AG08396 (cell line): ENCODE data around the gene PTPRK.

ENCODE experiments used
- DNase-seq: peaks from one replicate; pipeline ENCODE4 v3.0.0; 2012; ENCODE audit warnings: low spot score, mixed read lengths

Gene PTPRK

GRCh38 chr6:128192972-128193371, 327.4 kb downstream of the PTPRK start:
- no peak for DNase-seq

DNA sequence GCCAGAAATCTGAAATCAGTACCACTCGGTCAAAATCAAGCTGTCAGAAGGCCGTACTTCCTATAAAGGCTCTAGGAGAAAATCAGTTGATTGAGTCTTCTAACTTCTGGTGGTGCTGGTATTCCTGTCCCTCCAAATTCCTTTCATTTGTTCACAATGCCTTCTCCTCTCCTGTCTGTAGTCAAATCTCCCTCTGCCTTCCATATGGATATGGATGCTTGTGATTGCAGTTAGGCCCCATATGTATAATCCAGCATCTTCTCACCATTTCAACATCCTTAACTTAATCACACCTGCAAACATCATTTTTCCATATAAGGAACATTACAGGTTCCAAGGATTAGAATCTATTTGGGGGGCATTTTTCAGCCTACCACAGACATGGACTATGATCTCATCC, 331.7 kb downstream of the PTPRK start:
- DNase-seq, result no peak

- DNase-seq, result no peak
These were observed 333.7 kb downstream of the PTPRK start for GRCh38 chr6:128186729-128187128.

DNA sequence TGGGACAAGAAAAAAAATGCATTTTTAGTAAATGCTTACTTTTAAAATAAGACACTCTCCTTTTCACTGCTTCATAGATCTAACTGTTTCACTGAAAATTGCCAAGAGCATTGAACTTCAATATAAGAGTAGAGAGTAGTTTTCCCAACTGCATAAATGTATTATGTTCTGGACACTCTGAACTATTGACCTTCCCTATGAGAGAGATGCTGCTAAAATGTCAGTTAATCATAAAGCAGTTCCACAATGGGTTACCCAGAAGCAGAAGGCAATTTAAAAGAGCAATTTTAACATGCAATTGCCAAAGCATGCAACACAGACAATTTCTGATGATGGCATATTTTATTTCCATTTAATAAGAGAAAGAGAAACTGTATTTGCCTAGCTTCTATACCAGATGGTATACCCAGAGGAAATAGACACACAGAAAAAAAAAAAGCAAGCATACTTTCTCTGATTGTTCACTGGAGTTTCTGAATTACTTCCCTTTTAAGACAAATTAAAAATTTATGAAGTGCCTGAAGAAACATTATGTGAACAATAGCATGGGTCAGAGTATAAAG, 340.4 kb downstream of the PTPRK start:
- DNase-seq, result no peak

- DNase-seq, result no peak
These were observed 345.7 kb downstream of the PTPRK start for GRCh38 chr6:128174724-128175123.

DNA sequence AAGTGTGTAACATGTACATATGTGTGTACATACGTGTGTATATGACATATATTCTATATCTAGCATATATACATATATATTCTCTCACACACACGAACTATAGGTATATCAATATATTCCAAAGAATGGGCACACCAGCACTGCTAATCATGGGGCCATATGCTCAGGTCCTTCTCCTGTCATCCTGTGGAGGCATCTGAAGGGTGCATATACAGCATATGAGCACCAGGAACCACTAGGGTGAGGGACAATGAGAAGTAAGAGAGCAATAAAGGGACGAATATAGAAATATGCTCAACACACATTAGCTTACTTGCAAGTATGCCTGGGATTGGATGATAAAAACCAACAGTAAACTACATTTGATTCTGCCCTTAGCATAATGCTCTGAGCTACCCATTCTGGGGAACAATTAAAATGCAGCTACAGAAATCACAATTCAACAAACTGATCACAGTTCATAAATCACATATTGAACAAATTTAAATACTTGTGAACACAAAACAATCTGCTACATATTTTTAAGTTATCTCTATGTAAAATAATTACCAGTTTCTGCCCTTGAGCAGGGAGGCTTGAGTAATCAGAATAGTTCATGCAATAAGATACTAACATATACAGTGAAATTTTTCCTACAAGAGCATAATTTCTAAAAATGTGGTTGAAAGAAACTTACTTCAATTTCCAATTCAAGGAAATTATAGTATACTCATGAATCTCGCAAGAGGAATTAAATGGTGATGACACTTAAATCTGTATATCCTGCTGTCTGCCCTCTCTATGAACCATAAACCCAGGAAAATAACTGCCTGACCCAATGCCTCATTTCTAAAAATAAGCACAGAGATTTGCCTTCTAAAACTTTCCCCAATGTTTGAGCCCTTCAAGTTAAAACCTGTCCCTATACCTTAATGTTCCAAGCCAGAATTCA, 347.4 kb downstream of the PTPRK start:
- DNase-seq, result no peak

DNA sequence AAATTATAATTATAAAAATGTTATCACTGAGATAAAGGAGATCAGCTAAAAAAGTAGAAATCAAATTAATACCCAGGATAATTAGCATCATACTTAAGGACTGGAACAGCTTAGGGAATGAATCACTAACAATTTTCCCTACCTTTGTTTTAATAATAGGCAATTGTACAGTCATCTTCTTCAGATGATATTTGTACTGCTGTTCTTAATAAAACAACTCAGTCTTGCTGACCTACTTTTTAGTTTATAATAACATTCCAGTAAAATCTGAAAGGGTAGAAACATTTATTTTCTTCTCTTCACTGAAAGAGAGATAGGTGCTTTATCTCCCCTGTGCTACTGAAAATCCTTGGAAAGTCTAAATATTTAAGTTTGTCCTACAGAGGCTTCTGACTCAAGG, 348.3 kb downstream of the PTPRK start:
- DNase-seq, result no peak

- DNase-seq, result no peak
These were observed 349.2 kb downstream of the PTPRK start for GRCh38 chr6:128171182-128171581.

GRCh38 chr6:128168244-128168643, 352.2 kb downstream of the PTPRK start:
- no peak for DNase-seq

DNA sequence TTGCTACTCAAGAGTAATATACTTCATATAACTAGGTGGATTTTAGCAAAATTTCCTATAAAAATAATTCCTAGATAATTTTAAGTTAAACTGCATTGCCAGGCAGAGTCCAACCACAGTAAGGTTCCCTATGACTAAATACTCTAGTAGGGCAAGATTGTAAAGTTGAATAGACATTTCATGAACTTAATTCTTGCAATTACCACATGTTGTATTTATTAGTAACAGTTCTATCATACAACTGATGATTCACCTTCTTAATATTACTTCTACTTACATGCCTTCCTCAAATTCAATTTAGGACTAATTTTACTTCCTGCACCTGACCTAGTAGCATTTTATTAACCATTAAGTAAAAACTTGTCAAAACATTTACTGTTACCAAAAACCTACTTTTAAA, 352.8 kb downstream of the PTPRK start:
- DNase-seq, result no peak

DNA sequence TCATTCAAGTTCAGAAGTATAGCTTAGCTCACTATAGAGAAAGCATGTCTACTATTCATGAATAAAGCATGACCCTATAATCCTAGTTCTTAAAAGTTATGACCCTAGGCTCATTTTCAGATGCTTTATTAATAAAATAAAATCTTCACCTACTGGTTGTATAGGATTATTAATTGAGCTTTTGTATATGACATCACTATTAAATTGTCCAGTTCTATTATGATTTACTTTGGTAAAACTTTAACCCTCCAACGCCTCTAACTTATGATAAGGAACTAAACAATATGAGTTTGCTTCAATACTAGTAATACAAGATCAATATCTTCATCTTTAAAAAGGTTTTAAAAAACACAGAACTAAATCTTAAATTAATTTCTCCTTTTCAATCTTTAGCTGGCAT, 356.1 kb downstream of the PTPRK start:
- DNase-seq, result no peak

GRCh38 chr6:128162423-128162822, 358.0 kb downstream of the PTPRK start:
- DNase-seq, result no peak

GRCh38 chr6:128161839-128162238, 358.6 kb downstream of the PTPRK start:
- no peak for DNase-seq

DNA sequence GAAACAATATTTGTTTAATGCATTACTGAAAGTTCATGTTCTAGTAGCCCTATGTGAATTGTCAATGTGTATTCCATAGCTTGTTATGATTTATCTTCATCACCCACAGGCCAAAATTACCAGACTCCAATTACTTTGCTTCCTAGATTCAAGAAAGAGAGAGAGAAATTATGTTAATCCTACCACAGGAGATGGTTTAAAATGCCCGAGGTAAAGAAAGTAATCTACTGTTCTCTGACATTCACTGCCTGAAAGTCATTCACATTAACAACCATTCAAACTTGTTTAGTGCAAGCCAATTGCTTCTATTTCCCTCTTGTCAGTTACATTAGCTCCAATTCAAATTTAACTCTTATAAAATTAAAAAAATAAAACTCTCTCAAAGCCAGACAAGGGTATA, 359.1 kb downstream of the PTPRK start:
- no peak for DNase-seq

- DNase-seq, result no peak
These were observed 361.9 kb downstream of the PTPRK start for GRCh38 chr6:128158496-128158895.

- DNase-seq, result no peak
These were observed 363.9 kb downstream of the PTPRK start for GRCh38 chr6:128156321-128157111.

DNA sequence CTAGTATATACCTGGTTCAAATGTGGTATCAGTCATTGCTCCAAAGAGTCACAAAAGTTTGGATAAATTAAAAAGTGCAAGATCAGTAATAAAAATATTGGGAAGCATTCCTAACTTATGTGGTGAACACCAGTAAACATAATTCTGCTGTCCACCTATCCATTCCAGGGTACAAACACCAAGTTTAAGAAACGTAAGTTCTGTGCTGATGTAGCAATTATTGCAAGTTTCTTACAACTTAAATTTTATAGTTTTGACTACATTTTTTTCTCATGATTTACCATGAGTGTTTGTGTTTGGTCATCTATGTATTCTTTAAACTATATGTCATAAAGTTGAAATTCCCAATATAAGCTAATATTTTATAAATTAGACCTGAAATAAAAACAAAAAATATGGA, 364.6 kb downstream of the PTPRK start:
- no peak for DNase-seq

DNA sequence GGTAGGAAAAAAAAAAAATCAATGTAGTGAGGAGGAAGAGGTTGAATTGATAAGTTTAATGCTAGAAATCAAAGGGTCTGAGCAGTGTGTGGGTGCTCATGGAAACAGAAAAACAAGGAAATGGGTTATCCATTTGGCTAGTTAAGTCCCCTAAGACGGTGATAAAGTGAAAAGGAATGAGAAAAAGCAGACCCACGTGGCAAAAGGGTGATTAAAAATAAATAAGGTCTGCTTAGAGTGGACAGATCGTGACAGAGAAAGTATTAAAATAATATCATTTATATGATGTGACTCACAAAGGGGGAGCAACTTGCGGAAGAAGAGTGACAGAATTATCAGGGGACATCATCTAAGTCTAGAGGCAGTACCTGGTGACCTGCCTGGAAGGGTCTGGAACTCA, 367.8 kb downstream of the PTPRK start:
- DNase-seq, result no peak

DNA sequence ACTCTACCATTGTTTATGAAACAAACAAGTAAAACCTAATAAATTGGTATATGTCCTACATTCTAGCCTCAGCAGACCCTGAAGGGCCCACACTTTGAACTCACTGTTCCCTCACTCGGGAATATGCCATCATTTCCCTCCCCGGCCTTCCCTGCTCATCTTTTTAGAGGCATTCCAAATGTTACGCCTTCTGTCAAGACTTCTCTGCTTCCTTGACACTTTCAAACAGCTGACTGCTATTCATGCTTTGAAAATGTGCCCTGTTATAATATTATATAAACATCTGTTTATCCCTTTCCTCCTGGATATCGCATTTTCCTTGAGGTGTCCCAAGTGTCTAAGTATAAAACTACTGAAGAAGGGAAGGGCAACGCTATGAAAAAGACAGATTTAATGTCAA, 370.0 kb downstream of the PTPRK start:
- no peak for DNase-seq

DNA sequence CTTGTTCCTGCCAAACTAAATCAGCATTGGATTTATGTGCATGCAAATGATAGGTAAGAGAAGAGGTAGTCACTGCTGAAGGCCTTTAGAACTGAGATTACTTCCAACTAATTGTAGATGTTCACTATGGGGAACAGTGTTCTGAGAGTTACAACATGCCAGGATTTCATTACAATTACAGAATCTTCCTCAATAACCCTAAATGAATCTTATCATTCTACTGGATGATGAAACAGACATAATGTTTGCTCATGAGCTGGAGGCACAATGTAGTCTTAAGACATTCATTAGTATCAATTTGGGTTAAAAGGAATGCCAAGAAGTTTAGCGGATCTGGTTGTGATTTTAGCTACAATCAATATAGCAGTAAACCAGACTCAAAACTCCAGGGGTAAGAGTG, 370.6 kb downstream of the PTPRK start:
- no peak for DNase-seq

- no peak for DNase-seq
These were observed 376.1 kb downstream of the PTPRK start for GRCh38 chr6:128144320-128144719.

DNA sequence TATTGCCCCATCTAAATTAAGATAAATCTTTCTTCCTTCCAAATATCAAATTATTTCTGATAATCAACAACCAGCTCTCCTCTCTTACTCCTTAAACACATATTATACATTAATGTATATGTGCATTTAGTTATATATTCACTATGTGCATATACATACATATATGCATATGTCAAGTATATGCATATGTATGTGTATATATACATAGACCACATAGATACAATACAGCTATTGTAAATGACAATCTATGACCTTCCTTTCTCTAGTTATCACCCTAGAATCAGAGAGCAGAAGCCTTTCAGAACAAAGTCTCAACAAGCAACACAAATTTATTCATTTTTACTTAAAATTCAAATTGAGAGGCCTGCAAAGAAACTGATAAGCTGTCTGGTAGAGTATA, 378.5 kb downstream of the PTPRK start:
- no peak for DNase-seq

GRCh38 chr6:128139519-128139918, 380.9 kb downstream of the PTPRK start:
- DNase-seq, result no peak
